HUDEP-2 (cell line): ENCODE results near the gene TFDP3.

Source experiments
- DNase-seq, 76 experiments: peaks; one replicate each; lab custom pipeline; 2025; ENCODE audit not compliant: unreplicated experiment in 76 of 76; lab: John Stamatoyannopoulos, UW

The TFDP3 gene

DNA sequence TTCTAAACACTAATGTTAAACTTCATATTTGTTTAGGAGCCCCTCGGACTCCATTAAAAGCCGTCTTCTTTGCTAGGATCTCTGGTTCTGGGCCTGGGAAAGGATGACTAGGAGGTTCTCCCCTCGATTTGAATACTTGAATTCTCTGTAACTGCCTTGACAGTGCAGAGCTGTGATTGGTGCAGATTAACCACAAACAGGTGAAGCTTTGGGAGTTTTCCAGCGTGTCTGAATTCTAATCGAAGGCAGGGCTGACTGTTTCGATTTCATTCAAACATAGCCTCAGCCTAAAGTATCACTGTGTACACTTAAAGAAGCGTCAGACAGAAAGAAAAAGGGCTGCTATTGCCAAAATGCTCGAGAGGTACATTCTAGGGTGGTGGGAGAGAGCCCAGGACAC lies 29.0 kb downstream of the TFDP3 start:
- no peak for DNase-seq

DNA sequence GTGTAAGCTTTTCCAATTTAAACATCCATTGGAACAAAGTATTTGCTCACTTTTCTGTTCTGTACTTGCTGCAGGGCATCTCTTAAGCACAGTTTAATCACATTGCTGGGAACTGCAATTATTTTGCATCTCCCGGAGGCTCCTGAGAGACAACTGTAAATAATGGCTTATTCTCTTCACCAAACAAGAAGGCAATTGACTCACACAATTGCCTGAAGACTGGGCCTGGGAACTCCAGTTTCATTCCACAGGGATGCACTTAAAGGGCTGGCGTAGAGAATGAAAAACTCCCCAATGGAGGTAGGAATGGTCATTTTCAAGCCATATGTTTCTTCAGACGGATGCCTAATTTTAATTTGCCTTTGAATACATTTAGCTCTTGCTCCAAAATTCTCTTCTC lies 29.5 kb downstream of the TFDP3 start:
- no peak for DNase-seq

DNA sequence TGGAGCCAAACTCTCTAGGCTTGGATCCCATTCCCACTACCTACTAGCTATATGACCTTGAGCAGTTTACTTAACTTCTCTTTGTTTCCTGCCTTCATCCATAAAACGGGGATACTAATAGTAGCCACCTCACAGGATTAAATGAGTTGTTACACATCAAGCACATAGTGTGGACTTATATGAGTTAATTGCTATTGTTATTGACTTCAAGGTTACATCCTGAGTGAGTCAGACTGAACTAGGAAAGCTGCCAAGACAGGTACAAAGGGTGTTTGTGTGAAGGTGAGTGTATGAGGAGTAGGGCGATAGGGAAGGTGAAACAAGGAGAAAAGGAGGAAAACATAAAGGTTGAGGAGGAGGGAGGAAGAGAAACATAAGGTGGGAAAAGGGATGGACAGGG lies 32.2 kb downstream of the TFDP3 start:
- no peak for DNase-seq

DNA sequence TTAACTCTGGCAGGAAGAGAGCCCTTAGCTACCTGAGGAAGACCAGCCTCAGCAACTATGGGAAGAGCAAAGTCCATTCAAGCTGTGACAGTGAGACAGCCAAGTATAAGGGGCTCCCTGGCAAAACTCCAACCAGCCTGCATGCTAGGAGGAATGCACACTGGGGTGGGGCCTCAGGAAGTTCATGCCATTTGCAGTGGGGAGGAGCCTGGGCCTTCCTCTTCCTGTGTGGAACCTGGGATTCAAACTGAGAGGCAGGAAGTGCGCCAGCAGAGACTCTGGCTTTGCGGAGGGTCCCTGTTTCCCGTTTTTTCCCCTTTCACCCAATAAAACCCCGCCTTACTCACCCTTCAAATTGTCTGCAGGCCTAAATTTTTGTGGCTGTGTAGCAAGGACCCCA lies 33.0 kb downstream of the TFDP3 start:
- no peak for DNase-seq

DNA sequence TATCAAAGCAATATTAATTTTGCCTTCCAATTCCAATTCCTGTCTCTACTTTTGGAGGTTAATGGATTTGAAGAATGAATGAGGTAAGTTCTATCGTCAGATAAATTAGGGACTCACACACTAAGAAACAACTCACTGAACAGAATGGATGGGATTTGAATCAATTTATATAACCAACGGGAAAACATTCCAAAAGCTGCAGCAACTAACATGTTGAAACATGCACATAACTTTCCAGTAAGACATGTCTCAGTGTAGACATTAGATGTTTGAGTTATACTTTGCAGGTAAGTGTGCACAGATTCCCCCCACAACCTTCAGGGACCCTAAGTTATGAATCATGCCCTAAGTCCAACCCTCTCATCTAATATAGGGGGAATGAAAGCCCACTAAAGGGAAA lies 34.3 kb downstream of the TFDP3 start:
- no peak for DNase-seq

DNA sequence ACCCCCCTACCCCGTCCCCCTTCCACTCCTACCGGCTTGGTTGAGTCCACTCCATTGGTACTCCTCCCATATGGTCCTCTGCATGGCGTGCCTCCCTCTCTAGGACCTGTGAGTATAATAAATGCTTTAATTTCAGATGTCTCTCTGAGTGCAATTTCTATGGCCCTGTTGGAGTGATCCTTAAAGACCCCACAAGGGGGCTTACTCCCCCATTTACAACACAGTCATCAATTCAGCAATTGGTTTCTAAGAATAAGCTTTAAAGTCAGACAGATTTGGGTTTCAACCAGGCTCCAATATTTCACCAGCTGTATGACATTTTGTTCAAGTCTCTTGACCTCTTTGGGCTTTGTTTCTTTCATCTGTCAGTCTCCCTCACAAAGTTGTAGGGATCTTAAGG lies 38.7 kb downstream of the TFDP3 start:
- no peak for DNase-seq

DNA sequence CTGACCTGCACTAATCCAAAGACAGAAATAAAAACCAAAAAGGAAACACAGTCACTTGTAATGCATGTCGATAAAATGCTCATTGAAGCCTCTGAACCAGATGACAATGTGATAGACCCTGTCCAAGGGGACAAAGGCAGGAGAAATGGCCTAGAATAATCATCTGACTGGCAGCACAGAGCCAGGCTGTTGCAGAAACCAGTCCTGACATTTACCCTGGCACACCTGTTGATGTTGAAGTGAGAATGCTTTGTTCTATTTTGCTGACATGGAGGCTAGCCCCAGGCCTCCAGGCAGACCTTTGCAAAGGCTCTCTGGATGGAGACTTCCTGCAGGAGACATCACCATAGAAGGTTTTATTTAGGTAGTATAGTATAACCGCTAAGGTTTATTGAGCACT lies 41.0 kb downstream of the TFDP3 start:
- DNase-seq: no peak

DNA sequence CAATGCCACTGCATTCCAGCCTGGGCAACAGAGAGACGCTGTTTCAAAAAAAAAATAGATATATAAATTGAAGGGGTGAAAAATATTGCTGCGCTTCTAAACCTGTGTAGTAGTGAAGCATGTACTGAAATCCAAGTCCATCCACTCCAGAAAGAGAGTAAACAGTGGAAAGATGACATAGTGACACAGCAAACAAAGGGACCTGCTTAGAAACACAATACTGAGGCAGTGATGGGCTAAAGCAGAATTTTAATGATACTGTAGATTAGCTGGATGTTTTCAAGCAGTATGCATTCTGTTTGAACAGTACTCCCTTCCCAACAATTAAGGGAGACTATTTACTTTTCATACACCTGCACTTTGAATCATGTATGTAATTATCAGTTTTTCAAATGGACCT lies 42.5 kb downstream of the TFDP3 start:
- DNase-seq: no peak

DNA sequence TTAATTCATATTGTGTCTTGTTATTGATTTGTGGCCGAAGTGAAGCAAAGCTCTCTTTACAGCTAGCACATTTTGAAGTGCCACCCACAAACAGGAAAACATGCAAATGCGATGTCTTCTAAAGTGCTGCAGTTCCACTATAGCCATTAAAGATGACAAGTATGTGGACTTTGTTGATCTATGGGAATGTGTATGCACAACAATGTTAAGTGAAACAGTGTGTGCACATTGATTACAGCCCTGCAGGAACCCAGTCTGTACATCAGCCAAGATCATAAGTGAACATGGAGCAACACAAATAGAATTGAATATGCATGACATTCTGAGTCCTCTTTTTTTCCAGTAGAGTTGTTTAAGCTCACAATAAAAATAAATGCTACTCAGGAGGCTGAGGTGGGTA lies 43.0 kb downstream of the TFDP3 start:
- DNase-seq: no peak

DNA sequence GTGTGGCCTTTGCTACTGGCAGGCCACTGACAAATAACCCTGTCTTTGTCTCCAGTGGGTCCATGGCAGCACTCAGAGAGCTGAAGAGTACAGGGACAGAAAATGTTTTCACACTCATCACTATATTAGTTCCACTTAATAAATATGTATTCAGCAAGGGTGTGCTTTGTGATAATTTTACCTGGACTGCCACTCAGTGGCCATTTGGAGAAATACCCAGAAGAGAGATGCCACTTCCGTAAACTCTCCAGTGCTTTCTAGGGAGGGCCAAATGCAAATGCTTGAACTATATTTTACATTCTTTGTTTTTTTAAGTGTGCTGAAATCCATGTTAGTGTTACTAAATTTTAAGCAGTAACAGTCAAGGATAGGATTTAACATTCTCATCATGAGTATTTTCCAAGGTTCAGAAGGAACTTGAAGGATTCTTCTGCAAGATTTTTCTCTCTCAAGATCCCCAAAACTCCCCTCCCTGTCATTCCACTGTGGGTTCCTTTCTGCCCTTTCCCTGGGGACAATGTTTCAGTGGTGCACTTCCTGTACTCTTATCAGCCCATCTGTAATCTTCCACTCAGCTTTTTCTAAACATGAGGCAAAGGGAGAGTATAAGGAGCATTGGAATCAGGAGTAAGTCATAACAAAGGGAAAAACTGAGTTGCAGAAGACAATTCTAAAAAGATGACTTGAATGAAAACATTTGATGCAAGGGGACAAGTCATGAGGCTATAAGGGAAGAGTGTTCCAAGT lies 46.0 kb downstream of the TFDP3 start:
- DNase-seq: peak in 2 of 76 experiments; percentile 0
